CD14-positive monocyte (primary cell): Measurements from ENCODE around the gene MKI67. TPM values are rescaled to one million over a fixed set of nuclear protein-coding genes. Genes with fewer than 3 reads are reported as not detected.

Source experiments
- DNase-seq, 3 donors: peaks; one replicate each; pipeline ENCODE4 v3.0.0-alpha.2; 2011 to 2022
- H2AFZ ChIP-seq: 2 replicates; pipeline ENCODE4 v1.6.0; 2012; ENCODE audit warnings: mild to moderate bottlenecking, low read depth, low read length, inconsistent platforms; ENCODE audit not compliant: insufficient read depth, poor library complexity, severe bottlenecking
- H3K27ac ChIP-seq, 2 donors: 1 replicate in 1 of 2; 2 replicates in 1 of 2; pipeline ENCODE4 v1.5.1; 2012 to 2013; ENCODE audit warnings: low read length in 2 of 2, control low read depth in 1 of 2, inconsistent platforms in 1 of 2, low read depth in 1 of 2, mild to moderate bottlenecking in 1 of 2
- H3K27me3 ChIP-seq, 2 donors: one replicate each; pipeline versions ENCODE4 v1.6.0 to v1.6.1; 2011 to 2013; ENCODE audit warnings: low read length in 2 of 2; ENCODE audit not compliant: control insufficient read depth in 2 of 2, insufficient read depth in 2 of 2
- H3K36me3 ChIP-seq, 2 donors: replicated peaks in 1 of 2; 1 replicate in 1 of 2; 2 replicates in 1 of 2; pipeline versions ENCODE4 v1.5.1 to v1.6.1; 2012 to 2013; ENCODE audit warnings: low read length in 2 of 2, control low read depth in 1 of 2, inconsistent platforms in 1 of 2, mild to moderate bottlenecking in 1 of 2; ENCODE audit not compliant: insufficient read depth in 2 of 2, control insufficient read depth in 1 of 2
- H3K4me1 ChIP-seq, 2 donors: 1 replicate in 1 of 2; 2 replicates in 1 of 2; pipeline versions ENCODE4 v1.5.1 to v1.6.1; 2012 to 2013; ENCODE audit warnings: low read length in 2 of 2, control low read depth in 1 of 2, inconsistent platforms in 1 of 2, mild to moderate bottlenecking in 1 of 2, moderate library complexity in 1 of 2; ENCODE audit not compliant: insufficient read depth in 2 of 2, control insufficient read depth in 1 of 2
- H3K4me2 ChIP-seq: replicated peaks from 2 replicates; pipeline ENCODE3; 2012; ENCODE audit warnings: low read length, moderate library complexity, mild to moderate bottlenecking; ENCODE audit not compliant: poor library complexity, severe bottlenecking; ENCODE audit errors: extremely low read depth
- H3K4me3 ChIP-seq, 3 experiments: fragments of 200-600 bp in 1 of 3; sonication (generic) in 1 of 3; replicated peaks in 1 of 3; 1 replicate in 2 of 3; 2 replicates in 1 of 3; pipeline ENCODE4 v1.5.1; 2011 to 2013; ENCODE audit warnings: low read length in 3 of 3, mild to moderate bottlenecking in 3 of 3, control low read depth in 2 of 3, low read depth in 2 of 3, inconsistent platforms in 1 of 3, moderate library complexity in 1 of 3
- H3K79me2 ChIP-seq: 2 replicates; pipeline ENCODE4 v1.6.0; 2012; ENCODE audit warnings: mild to moderate bottlenecking, control low read depth, inconsistent platforms, low read length, moderate library complexity; ENCODE audit not compliant: insufficient read depth
- H3K9ac ChIP-seq: 2 replicates; pipeline ENCODE4 v1.6.0; 2017; ENCODE audit warnings: low read length, mild to moderate bottlenecking; ENCODE audit not compliant: insufficient read depth, poor library complexity, severe bottlenecking
- H3K9me3 ChIP-seq, 2 donors: replicated peaks in 1 of 2; 1 replicate in 1 of 2; 2 replicates in 1 of 2; pipeline versions ENCODE4 v1.5.1 to v1.6.1; 2012 to 2013; ENCODE audit warnings: low read length in 2 of 2, control low read depth in 1 of 2; ENCODE audit not compliant: control insufficient read depth in 1 of 2, insufficient read depth in 1 of 2
- H4K20me1 ChIP-seq: 2 replicates; pipeline ENCODE4 v1.6.0; 2012; ENCODE audit warnings: mild to moderate bottlenecking, low read length, control low read depth, moderate library complexity; ENCODE audit not compliant: insufficient read depth
- H3K27ac Mint-ChIP-seq, 7 donors: one replicate each; pipeline ENCODE4 v1.8.0; 2020; ENCODE audit warnings: mild to moderate bottlenecking in 7 of 7, mixed read lengths in 7 of 7, moderate library complexity in 6 of 7, inconsistent platforms in 2 of 7
- H3K27me3 Mint-ChIP-seq, 3 donors: one replicate each; pipeline ENCODE4 v1.8.0; 2021 to 2022; ENCODE audit warnings: low read depth in 3 of 3, mild to moderate bottlenecking in 3 of 3, mixed read lengths in 3 of 3, moderate library complexity in 3 of 3, inconsistent platforms in 1 of 3
- H3K36me3 Mint-ChIP-seq, 2 donors: one replicate each; pipeline ENCODE4 v1.8.0; 2020; ENCODE audit warnings: mixed read lengths in 2 of 2, inconsistent platforms in 1 of 2, mild to moderate bottlenecking in 1 of 2
- H3K4me1 Mint-ChIP-seq: one replicate; pipeline ENCODE4 v1.8.0; 2020; ENCODE audit warnings: mild to moderate bottlenecking, mixed read lengths
- H3K4me3 Mint-ChIP-seq, 2 donors: one replicate each; pipeline ENCODE4 v1.8.0; 2020; ENCODE audit warnings: mild to moderate bottlenecking in 2 of 2, mixed read lengths in 2 of 2, moderate library complexity in 1 of 2
- H3K9me3 Mint-ChIP-seq, 7 donors: one replicate each; pipeline ENCODE4 v1.8.0; 2020 to 2022; ENCODE audit warnings: mixed read lengths in 7 of 7, mild to moderate bottlenecking in 6 of 7, moderate library complexity in 6 of 7, inconsistent platforms in 2 of 7
- WGBS: methylation state at CpG from one replicate; pipeline ENCODE4 v1.1.5; 2013; ENCODE audit warnings: missing lambda C conversion rate; ENCODE audit not compliant: insufficient coverage; 5-methylcytosine and 5-hydroxymethylcytosine counted together
- intact Hi-C, 2 donors: fragments of 100-400 bp; cut with micrococcal nuclease; formaldehyde crosslinking; loops; one replicate each; pipeline versions ENCODE4 v1.15.0 to v1.15.1; 2023
- polyA plus RNA-seq, 3 donors: library from polyadenylated mRNA; depleted of rRNA in 1 of 3; unstranded in 2 of 3; stranded (reverse) in 1 of 3; fragments of 300-500 nt in 2 of 3; fragments of >200 nt in 1 of 3; fragmentation: Illumina TruSeq in 2 of 3; gene quantifications; 1 replicate in 2 of 3; 2 replicates in 1 of 3; pipeline ENCODE4 v1.2.3, GENCODE V29; 2012 to 2021
- TF ChIP-seq, protein P1 (sequence below): fragments of 200-600 bp; IDR thresholded peaks from one replicate; pipeline ENCODE4 v1.8.0; 2022; ENCODE audit warnings: antibody characterized with exemption, mild to moderate bottlenecking

Gene MKI67
- polyA plus RNA-seq, 3 donors, result 0.02 to 0.05 TPM; not detected in 1

DNA sequence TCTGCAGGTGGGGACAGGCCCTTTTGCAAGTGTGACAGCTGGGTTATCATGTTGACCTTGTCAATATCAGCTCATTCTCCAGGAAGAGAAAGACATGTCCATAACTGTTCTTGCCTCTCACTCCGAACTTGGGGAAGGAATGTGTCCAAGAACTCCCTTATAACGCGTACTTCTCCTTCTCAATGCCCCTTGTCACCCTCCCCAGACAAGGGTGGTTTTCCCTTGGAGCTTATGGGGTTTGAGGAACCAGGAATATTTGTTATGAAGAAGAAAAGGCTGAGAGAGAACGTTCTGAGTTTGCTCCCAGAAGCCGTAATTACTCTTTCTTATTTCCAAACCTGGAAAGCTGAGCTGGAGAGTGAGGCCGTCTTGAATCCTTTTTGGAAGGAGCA is 77.4 kb downstream of the MKI67 start:
- peaks cover 72% of the 10 kb centered on the region for H3K4me1 Mint-ChIP-seq
- peaks cover 0 to 12% (median 0%) of the 10 kb centered on the region in 3 donors for H3K27me3 Mint-ChIP-seq
- H3K4me1 ChIP-seq, result peaks cover 76 to 87% of the 10 kb centered on the region in 2 donors
- peaks cover 62 to 66% of the 10 kb centered on the region in 2 donors for H3K36me3 Mint-ChIP-seq
- peak overlapping the region; percentile 77 to 100 (median 95) for H3K4me3 ChIP-seq
- H4K20me1 ChIP-seq, result peaks cover 79% of the 10 kb centered on the region
- TF ChIP-seq, protein P1, sequence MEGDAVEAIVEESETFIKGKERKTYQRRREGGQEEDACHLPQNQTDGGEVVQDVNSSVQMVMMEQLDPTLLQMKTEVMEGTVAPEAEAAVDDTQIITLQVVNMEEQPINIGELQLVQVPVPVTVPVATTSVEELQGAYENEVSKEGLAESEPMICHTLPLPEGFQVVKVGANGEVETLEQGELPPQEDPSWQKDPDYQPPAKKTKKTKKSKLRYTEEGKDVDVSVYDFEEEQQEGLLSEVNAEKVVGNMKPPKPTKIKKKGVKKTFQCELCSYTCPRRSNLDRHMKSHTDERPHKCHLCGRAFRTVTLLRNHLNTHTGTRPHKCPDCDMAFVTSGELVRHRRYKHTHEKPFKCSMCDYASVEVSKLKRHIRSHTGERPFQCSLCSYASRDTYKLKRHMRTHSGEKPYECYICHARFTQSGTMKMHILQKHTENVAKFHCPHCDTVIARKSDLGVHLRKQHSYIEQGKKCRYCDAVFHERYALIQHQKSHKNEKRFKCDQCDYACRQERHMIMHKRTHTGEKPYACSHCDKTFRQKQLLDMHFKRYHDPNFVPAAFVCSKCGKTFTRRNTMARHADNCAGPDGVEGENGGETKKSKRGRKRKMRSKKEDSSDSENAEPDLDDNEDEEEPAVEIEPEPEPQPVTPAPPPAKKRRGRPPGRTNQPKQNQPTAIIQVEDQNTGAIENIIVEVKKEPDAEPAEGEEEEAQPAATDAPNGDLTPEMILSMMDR, result no peak
- peak overlapping the region; percentile 96 to 99 for H3K4me3 Mint-ChIP-seq
- H3K27ac ChIP-seq, result peak overlapping the region; percentile 94 to 98
- intact Hi-C loops, result loop anchor here (2.0 to 5.0 kb wide), 2 partner anchors 16 to 78 kb away; partner anchors contain the start of gene MKI67 (in 1 of the 2)
- H3K9ac ChIP-seq, result peak overlapping the region; percentile 92
- peak overlapping the region; percentile 97 to 100 (median 98) for H3K27ac Mint-ChIP-seq
- no peaks in the 10 kb centered on the region for H3K27me3 ChIP-seq
- peaks cover 87% of the 10 kb centered on the region for H3K79me2 ChIP-seq
- H3K4me2 ChIP-seq, result peak overlapping the region; percentile 94
- H3K9me3 ChIP-seq, result no peaks in the 10 kb centered on the region
- peaks cover 0 to 2% (median 0%) of the 10 kb centered on the region in 7 donors for H3K9me3 Mint-ChIP-seq
- no peak overlapping the region for H2AFZ ChIP-seq
- DNase-seq, result peak in 1 of 3 donors; percentile 51
- 100% methylated on average over 1 of the region's 6 CpGs for WGBS
- peaks cover 21 to 43% of the 10 kb centered on the region in 2 donors for H3K36me3 ChIP-seq

DNA sequence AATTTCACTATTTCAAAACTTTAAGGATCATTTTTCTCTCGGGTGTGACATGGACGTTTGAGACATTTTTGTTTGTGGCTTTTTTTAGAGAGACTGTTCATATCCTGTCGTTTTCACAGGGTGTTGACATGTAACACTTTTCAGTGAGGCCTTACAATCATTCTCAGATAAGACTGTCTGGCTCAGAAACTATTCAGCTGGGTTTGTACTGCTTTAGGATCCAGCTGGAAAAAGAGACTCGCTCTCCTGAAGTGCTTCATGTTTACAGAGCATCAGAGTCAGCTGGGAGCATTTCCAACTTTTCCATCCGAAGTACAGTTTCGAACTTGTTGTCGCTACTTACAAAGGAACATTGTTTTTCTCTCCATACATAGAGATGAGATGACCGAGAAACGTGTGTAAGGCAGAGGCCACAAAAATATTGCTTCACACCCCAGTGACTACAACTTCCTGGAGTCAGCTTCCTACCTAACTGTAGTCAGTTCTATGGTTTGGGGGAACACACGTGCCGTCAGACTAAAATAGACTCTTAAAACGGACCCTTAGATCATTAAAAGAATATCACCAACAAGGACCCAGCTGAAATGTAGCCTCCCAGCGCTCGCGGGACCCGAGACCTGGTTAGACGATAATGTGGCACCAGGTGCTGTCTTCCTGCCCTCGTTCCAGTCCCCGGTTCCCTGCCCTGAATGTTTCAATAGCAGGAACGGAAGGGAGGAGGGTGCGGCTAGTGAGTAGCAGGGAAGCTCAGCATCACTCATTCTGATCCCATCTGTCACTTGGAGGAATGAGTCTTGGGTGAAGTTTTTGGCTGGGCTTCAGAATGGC is 78.0 kb downstream of the MKI67 start:
- Histone ChIP-seq H3K27me3 (no peaks in the 10 kb centered on the region), H2AFZ (no peak overlapping the region), H3K36me3 (peaks cover 18 to 39% of the 10 kb centered on the region in 2 donors), H3K4me1 (peaks cover 70 to 81% of the 10 kb centered on the region in 2 donors), H4K20me1 (peaks cover 75% of the 10 kb centered on the region), H3K79me2 (peaks cover 82% of the 10 kb centered on the region), H3K4me2 (peak overlapping the region; percentile 94), H3K9ac (peak overlapping the region; percentile 92), H3K4me3 (peak overlapping the region; percentile 77 to 100 (median 95)), H3K27ac (peak overlapping the region; percentile 94 to 98), H3K9me3 (no peaks in the 10 kb centered on the region)
- H3K9me3 Mint-ChIP-seq, result peaks cover 0 to 2% (median 0%) of the 10 kb centered on the region in 7 donors
- peaks cover 68% of the 10 kb centered on the region for H3K4me1 Mint-ChIP-seq
- intact Hi-C loops, result loop anchor here (1.0 to 5.0 kb wide), 3 partner anchors 17 to 79 kb away; partner anchors contain the start of gene MKI67 (in 1 of the 2)
- TF ChIP-seq, protein P1, result no peak
- peak overlapping the region; percentile 96 to 99 for H3K4me3 Mint-ChIP-seq
- peaks cover 0 to 12% (median 0%) of the 10 kb centered on the region in 3 donors for H3K27me3 Mint-ChIP-seq
- peaks cover 61% of the 10 kb centered on the region in 2 donors for H3K36me3 Mint-ChIP-seq
- WGBS, result 6% methylated on average over 11 of the region's 21 CpGs
- H3K27ac Mint-ChIP-seq, result peak overlapping the region; percentile 97 to 100 (median 98)
- DNase-seq, result peak; percentile 76 to 88 (median 85)
